ENCODE data around the gene MYH3. TPM values are rescaled to one million over a fixed set of nuclear protein-coding genes. Genes with fewer than 3 reads are reported as not detected.
"Not testable (repeated sequence)": the region's sequence is repeated elsewhere in the genome, so short reads cannot be mapped to it uniquely, and the experiment has no call there.

MYH3 gene
- total RNA-seq (2014; rRNA removed; shearing (Covaris generic)), result under 0.01 and 0.30 TPM in 2 replicates

DNA sequence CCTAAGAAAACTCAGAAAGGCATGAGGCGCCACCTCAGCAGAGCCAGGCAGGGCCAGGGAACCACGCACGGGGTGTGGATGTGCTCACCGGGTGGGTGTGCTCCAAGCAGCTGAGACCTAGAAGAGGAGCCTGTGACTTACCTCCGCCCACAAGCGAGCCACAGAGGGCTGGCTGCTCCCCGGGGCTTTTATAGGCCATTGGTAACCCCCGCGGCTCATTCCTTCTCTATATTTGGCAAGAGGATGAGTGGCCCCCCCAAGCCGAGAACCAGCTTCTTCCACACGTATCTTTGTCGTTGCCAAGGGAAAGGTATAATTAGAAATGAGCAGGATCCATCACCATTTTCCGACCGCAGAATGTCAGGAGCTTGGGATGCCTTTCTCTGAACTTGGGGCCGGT, at the start of gene MYH3:
Gene MYH3, minus strand, starts transcription at position 162 of the 400 bp plus-strand sequence. CDS start 2,245 bp downstream, outside the sequence.
- no peak for DNase-seq (ENCODE audit: low read depth)

GRCh38 chr17:10705727-10706126, 48.6 kb upstream of the MYH3 start:
- DNase-seq (ENCODE audit: low read depth), result no peak

GRCh38 chr17:10702574-10702973, 45.5 kb upstream of the MYH3 start:
- DNase-seq (ENCODE audit: low read depth), result peak; percentile 43

- no peak for DNase-seq (ENCODE audit: low read depth)
Observed at GRCh38 chr17:10699856-10700255, 42.7 kb upstream of the MYH3 start.

DNA sequence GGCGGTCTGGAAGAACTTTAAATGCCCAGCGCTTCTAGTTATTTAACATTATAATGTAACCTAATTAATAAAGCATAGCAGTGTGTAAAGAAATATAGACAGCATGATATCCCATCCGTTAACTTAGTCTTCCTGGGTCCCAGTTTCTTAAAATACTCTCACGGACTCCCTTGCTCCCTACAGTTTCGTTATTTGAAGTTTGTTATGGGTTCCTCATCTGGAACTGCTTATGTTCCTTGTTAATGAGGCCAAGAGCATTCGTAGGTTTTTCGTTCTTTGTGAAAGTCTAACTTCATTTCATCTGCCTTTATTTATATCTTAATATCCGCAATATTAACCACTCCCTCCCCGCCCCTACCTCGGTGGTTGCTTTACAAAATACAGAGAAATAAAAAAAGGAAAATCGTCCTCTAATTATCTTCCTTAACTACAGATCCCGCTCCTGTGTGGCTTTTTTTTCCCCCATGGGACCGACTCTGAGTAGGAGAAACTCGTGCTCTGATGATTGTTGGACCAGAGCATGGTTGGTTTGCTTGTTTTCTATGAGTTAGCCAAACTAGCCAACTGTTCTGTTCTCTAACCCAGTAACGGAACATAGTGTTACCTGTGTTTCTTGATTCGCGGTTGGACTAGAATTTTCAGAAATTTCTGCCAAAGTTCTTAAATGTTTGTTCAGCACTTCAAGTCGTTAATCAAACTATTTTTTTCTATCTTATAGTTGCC, 41.1 kb upstream of the MYH3 start:
- DNase-seq (ENCODE audit: low read depth), result peak; percentile 7

GRCh38 chr17:10697092-10698081, 40.3 kb upstream of the MYH3 start, which contains the start of the genes ADPRM and SCO1:
Gene ADPRM (plus strand): TSS chr17:10697594. CDS start chr17:10704927, 7,333 bp downstream.
Gene SCO1 (minus strand): TSS chr17:10697533. CDS start chr17:10697507, 26 bp downstream.
- peak; percentile 92 for DNase-seq (ENCODE audit: low read depth)

GRCh38 chr17:10695875-10696407, 38.8 kb upstream of the MYH3 start:
- DNase-seq (ENCODE audit: low read depth), result not testable (repeated sequence)

DNA sequence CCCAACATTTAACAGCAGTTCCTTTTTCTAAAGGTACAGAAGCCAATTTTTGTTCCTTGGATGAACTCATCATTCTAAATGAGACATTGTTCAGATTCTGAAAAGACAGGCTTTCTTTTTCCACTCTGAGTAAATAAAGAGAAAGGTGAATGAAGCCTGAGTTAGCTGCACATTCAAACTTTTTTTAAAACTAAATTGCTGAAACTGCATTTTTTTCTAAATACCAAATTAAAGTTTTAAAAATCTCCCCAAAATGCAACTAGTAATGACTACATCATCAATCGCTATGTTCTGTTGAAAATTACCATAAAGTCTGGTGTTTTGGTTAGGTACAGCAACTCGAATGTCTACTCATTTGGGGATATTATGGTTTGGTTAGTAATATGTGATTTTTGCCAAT, 30.4 kb upstream of the MYH3 start:
- no peak for DNase-seq (ENCODE audit: low read depth)

- DNase-seq (ENCODE audit: low read depth), result peak; percentile 36
Observed at GRCh38 chr17:10683853-10684252, 26.7 kb upstream of the MYH3 start.

GRCh38 chr17:10681866-10682446, 24.8 kb upstream of the MYH3 start:
- DNase-seq (ENCODE audit: low read depth), result peak; percentile 29

DNA sequence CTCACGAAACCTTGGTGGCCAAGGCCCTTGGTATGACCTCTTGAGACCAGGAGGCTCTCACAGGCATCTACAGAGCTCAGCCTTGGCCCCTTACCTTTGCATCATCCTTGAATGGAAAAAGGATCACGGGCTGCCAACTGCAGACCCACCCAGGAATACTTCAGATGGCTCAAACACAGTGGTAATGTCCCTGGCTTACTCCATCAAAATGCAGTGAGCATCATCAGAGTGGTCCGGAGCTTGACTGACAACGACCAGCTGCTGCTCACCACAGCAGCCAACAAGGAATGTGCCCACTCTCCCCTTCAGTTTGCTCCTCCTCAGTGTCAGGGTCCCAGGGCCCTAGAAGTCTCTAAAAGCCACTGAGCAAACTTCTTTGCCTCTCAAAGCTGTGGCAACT, 17.6 kb upstream of the MYH3 start:
- DNase-seq (ENCODE audit: low read depth), result no peak

GRCh38 chr17:10673312-10673711, 16.2 kb upstream of the MYH3 start:
- DNase-seq (ENCODE audit: low read depth), result no peak

DNA sequence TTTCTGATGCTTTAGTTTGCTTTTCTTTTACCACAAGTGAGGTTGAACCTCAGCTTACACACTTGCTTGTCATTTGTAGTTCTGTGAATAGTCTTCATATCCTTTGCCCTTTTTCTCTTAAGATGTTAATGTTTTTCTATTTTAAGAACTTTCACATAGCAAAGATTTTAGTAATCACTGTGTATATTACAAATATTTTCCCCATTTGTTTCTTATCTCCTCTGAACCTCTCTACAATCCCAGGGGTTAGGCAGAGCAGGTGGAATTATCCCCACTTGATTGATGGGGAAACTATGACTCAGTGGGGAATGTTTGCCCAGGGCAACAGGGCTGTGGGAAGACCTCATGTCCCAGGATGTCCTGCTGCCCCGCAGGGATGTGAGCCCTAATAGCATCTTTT, 11.7 kb upstream of the MYH3 start:
- DNase-seq (ENCODE audit: low read depth), result peak; percentile 83

DNA sequence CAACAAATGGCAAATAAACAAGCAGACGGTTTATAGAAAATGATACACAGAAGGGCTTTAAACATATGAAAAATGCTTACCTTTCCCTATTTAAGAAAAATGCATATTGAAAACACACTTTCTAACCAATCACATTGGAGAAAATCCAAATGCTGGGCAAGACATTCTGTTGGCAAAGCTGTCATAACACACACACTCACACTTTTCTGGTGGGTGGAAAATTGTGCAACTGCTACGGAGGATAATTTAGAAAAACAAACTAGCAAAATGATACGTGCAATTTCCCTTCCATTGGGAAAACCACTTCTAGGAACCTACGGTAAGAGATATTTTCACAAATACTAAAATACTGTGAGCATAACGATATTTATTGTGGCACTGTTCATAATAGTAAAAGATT, 9.8 kb upstream of the MYH3 start:
- DNase-seq (ENCODE audit: low read depth), result no peak

DNA sequence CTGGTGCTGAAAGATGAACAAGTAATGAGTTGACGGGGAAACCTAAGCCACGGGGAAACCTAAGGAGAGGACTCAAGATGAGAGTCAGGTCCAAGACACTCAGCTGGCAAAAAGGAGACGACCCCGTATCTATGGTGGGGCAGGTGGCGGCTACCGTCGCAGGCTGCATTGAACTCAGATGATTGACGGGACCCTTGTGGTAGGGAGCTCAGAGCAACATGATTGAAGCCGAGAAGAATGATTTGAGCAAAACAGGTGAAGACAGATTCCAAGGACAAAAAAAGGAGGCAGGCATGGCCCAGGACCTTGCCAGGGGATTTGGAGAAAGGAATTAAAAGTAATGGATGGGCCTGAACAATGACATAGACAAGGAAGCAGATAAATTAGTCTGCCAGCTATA, 7.5 kb upstream of the MYH3 start:
- DNase-seq (ENCODE audit: low read depth), result no peak

- DNase-seq (ENCODE audit: low read depth), result no peak
Observed at GRCh38 chr17:10663231-10663630, 6.1 kb upstream of the MYH3 start.

DNA sequence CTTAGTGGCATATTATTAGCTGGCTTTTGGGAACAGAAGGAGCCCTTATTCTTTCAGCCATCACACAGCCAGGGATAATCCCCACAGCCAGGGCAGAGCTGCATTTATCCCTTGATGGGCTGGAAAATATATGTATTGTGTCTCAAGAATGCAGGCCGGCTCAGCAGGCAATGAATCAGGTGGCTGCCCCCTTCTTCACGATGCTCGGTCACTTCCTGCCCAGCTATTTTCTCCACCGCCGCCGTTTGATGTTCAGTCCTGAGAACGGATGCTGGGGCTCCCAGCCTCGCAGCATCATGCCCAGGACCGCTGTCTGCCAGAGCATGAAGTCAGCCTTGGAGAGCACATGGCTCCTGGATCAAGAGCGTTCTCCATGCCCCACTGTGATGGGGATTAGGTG, 4.3 kb upstream of the MYH3 start:
- DNase-seq (ENCODE audit: low read depth), result no peak

DNA sequence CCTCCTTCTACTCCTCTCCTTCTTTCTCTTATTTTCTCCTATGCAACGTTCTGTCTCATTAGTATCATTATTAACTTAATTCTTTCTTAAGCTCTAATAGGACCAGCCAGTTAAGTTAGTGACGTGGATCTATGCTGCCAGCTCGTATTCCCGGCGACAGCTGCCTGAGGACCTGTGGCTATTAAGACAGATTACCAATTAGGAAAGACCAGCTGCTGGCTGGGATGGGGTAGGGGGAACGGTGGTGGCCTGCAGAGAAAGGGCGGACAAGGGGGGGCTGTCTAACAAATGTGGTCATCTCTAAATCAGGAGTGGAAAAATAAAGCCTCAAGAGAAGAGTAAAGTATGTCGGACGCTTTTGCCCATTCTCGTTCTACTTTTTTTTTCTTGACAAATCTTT, 770 bp upstream of the MYH3 start:
- DNase-seq (ENCODE audit: low read depth), result no peak

DNA sequence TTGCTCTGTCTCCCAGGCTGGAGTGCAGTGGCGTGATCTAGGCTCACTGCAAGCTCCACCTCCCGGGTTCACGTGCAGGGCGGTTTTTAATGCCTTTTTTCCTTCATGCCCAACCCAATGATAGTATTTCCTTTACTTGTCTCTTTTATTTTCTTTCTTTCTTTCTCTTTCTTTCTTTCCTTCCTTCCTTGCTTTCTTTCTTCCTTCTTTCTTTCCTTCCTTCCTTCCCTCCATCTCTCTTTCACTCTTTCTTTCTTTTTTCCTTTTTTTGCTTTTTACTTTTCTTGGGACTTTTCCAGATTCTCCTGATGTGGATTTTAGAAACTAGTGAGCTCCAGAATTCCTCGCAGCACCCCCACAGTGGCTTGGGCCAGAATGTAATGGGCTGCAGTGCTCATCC, 3.1 kb downstream of the MYH3 start:
- DNase-seq (ENCODE audit: low read depth), result no peak

GRCh38 chr17:10652984-10653659, 4.0 kb downstream of the MYH3 start:
- no peak for DNase-seq (ENCODE audit: low read depth)

GRCh38 chr17:10651927-10652326, 5.2 kb downstream of the MYH3 start:
- no peak for DNase-seq (ENCODE audit: low read depth)
